ENCODE measurements around the gene TSPO. TPM values are rescaled to one million over a fixed set of nuclear protein-coding genes. Genes with fewer than 3 reads are reported as not detected.
A peak's percentile ranks its signal among the peaks of the same experiment; 100 is the strongest.

The TSPO gene
- total and polyA plus RNA-seq, 7 experiments from 2014 or later = 56.1 to 357 (median 102) TPM

- H3K9me3 ChIP-seq (ENCODE audit: control insufficient read depth in 2 of 3, low read length in 3 of 3) = no peaks in the 10 kb centered on the region
- ChIA-PET POLR2A (interaction anchor here (1.5 to 1.7 kb wide), 2 partner anchors 22 to 25 kb away, joined by 4 to 5 read pairs; partner anchors contain the start of gene TTLL12), CTCF (no interaction called here)
- no peaks in the 10 kb centered on the region for H3K27me3 Mint-ChIP-seq
- no peak overlapping the region for H3K4me3 ChIP-seq (ENCODE audit: low read length)
- no peak overlapping the region for H3K4me3 Mint-ChIP-seq
- no peaks in the 10 kb centered on the region for H3K4me1 ChIP-seq (ENCODE audit: control insufficient read depth in 2 of 2, insufficient read depth in 2 of 2, low read length in 2 of 2)
- H3K27ac Mint-ChIP-seq = peak overlapping the region in 1 of 9 donors; percentile 74
- DNase-seq (no peak), ATAC-seq (no peak)
- peaks cover 0 to 4% (median 3%) of the 10 kb centered on the region in 5 donors for H3K36me3 Mint-ChIP-seq
- H3K27ac ChIP-seq (ENCODE audit: low read depth, low read length) = no peak overlapping the region
- H3K27me3 ChIP-seq (ENCODE audit: control insufficient read depth in 2 of 2, insufficient read depth in 2 of 2, low read length in 2 of 2) = no peaks in the 10 kb centered on the region
- peaks cover 0 to 17% (median 8%) of the 10 kb centered on the region in 7 donors for H3K4me1 Mint-ChIP-seq
- intact Hi-C loops (cut with micrococcal nuclease) = no loop called here
- H3K36me3 ChIP-seq (ENCODE audit: control insufficient read depth in 2 of 3, insufficient read depth in 3 of 3, low read length in 3 of 3) = peaks cover 0 to 36% (median 4%) of the 10 kb centered on the region in 3 experiments
- no peaks in the 10 kb centered on the region for H3K9me3 Mint-ChIP-seq
Observed at GRCh38 chr22:43162412-43163150, 11.2 kb downstream of the TSPO start.

GRCh38 chr22:43163241-43163795, 12.0 kb downstream of the TSPO start:
- Histone ChIP-seq H3K27ac (ENCODE audit: low read depth, low read length) (no peak overlapping the region), H3K36me3 (ENCODE audit: control insufficient read depth in 2 of 3, insufficient read depth in 3 of 3, low read length in 3 of 3) (peaks cover 0 to 43% (median 4%) of the 10 kb centered on the region in 3 experiments), H3K4me1 (ENCODE audit: control insufficient read depth in 2 of 2, insufficient read depth in 2 of 2, low read length in 2 of 2) (no peaks in the 10 kb centered on the region), H3K27me3 (ENCODE audit: control insufficient read depth in 2 of 2, insufficient read depth in 2 of 2, low read length in 2 of 2) (no peaks in the 10 kb centered on the region), H3K9me3 (ENCODE audit: control insufficient read depth in 2 of 3, low read length in 3 of 3) (no peaks in the 10 kb centered on the region), H3K4me3 (ENCODE audit: low read length) (no peak overlapping the region)
- intact Hi-C loops (cut with micrococcal nuclease) = no loop called here
- H3K27me3 Mint-ChIP-seq = no peaks in the 10 kb centered on the region
- no peaks in the 10 kb centered on the region for H3K9me3 Mint-ChIP-seq
- peaks cover 0 to 12% (median 8%) of the 10 kb centered on the region in 7 donors for H3K4me1 Mint-ChIP-seq
- peaks cover 0 to 8% (median 4%) of the 10 kb centered on the region in 5 donors for H3K36me3 Mint-ChIP-seq
- ChIA-PET POLR2A (interaction anchor here (1.5 to 1.7 kb wide), 2 partner anchors 21 to 24 kb away, joined by 4 to 5 read pairs; partner anchors contain the start of gene TTLL12), CTCF (no interaction called here)
- DNase-seq (no peak), ATAC-seq (no peak)
- no peak overlapping the region for H3K4me3 Mint-ChIP-seq
- H3K27ac Mint-ChIP-seq = peak overlapping the region in 1 of 9 donors; percentile 47

- no peak overlapping the region for H3K27ac ChIP-seq (ENCODE audit: low read depth, low read length)
- ATAC-seq (no peak), DNase-seq (no peak)
- Mint-ChIP-seq H3K27me3 (no peaks in the 10 kb centered on the region), H3K9me3 (no peaks in the 10 kb centered on the region), H3K4me1 (peaks cover 0 to 8% (median 6%) of the 10 kb centered on the region in 7 donors), H3K27ac (peak overlapping the region in 1 of 9 donors; percentile 88), H3K36me3 (peaks cover 0 to 8% (median 4%) of the 10 kb centered on the region in 5 donors), H3K4me3 (no peak overlapping the region)
- ChIA-PET CTCF (no interaction called here), POLR2A (no interaction called here)
- H3K27me3 ChIP-seq (ENCODE audit: control insufficient read depth in 2 of 2, insufficient read depth in 2 of 2, low read length in 2 of 2) = no peaks in the 10 kb centered on the region
- H3K9me3 ChIP-seq (ENCODE audit: control insufficient read depth in 2 of 3, low read length in 3 of 3) = no peaks in the 10 kb centered on the region
- H3K36me3 ChIP-seq (ENCODE audit: control insufficient read depth in 2 of 3, insufficient read depth in 3 of 3, low read length in 3 of 3) = peaks cover 0 to 51% (median 4%) of the 10 kb centered on the region in 3 experiments
- no peaks in the 10 kb centered on the region for H3K4me1 ChIP-seq (ENCODE audit: control insufficient read depth in 2 of 2, insufficient read depth in 2 of 2, low read length in 2 of 2)
- no peak overlapping the region for H3K4me3 ChIP-seq (ENCODE audit: low read length)
- intact Hi-C loops (cut with micrococcal nuclease) = no loop called here
Observed at GRCh38 chr22:43164636-43165035, 13.3 kb downstream of the TSPO start.

GRCh38 chr22:43166132-43166930, 15.0 kb downstream of the TSPO start:
- ChIA-PET POLR2A (no interaction called here), CTCF (interaction anchor here (0.6 kb wide), 1 partner anchor 19 kb away, joined by 4 read pairs; no protein-coding TSS in a partner anchor)
- Histone ChIP-seq H3K4me1 (ENCODE audit: control insufficient read depth in 2 of 2, insufficient read depth in 2 of 2, low read length in 2 of 2) (no peaks in the 10 kb centered on the region), H3K27me3 (ENCODE audit: control insufficient read depth in 2 of 2, insufficient read depth in 2 of 2, low read length in 2 of 2) (no peaks in the 10 kb centered on the region), H3K9me3 (ENCODE audit: control insufficient read depth in 2 of 3, low read length in 3 of 3) (no peaks in the 10 kb centered on the region), H3K27ac (ENCODE audit: low read depth, low read length) (no peak overlapping the region), H3K4me3 (ENCODE audit: low read length) (no peak overlapping the region), H3K36me3 (ENCODE audit: control insufficient read depth in 2 of 3, insufficient read depth in 3 of 3, low read length in 3 of 3) (peaks cover 0 to 52% (median 0%) of the 10 kb centered on the region in 3 experiments)
- no peak for ATAC-seq
- Mint-ChIP-seq H3K4me3 (no peak overlapping the region), H3K36me3 (peaks cover 0 to 8% (median 3%) of the 10 kb centered on the region in 5 donors), H3K27me3 (no peaks in the 10 kb centered on the region), H3K9me3 (no peaks in the 10 kb centered on the region), H3K27ac (no peak overlapping the region), H3K4me1 (peaks cover 4 to 8% (median 6%) of the 10 kb centered on the region in 7 donors)
- no peak for DNase-seq
- intact Hi-C loops (cut with micrococcal nuclease) = no loop called here

- ChIA-PET CTCF (interaction anchor here (0.6 kb wide), 1 partner anchor 20 kb away, joined by 4 read pairs; no protein-coding TSS in a partner anchor), POLR2A (no interaction called here)
- DNase-seq (no peak), ATAC-seq (no peak)
- Histone ChIP-seq H3K9me3 (ENCODE audit: control insufficient read depth in 2 of 3, low read length in 3 of 3) (no peaks in the 10 kb centered on the region), H3K27me3 (ENCODE audit: control insufficient read depth in 2 of 2, insufficient read depth in 2 of 2, low read length in 2 of 2) (no peaks in the 10 kb centered on the region), H3K4me1 (ENCODE audit: control insufficient read depth in 2 of 2, insufficient read depth in 2 of 2, low read length in 2 of 2) (no peaks in the 10 kb centered on the region), H3K36me3 (ENCODE audit: control insufficient read depth in 2 of 3, insufficient read depth in 3 of 3, low read length in 3 of 3) (peaks cover 0 to 59% (median 0%) of the 10 kb centered on the region in 3 experiments), H3K27ac (ENCODE audit: low read depth, low read length) (no peak overlapping the region), H3K4me3 (ENCODE audit: low read length) (no peak overlapping the region)
- Mint-ChIP-seq H3K9me3 (no peaks in the 10 kb centered on the region), H3K27me3 (no peaks in the 10 kb centered on the region), H3K36me3 (peaks cover 0 to 8% (median 3%) of the 10 kb centered on the region in 5 donors), H3K4me3 (no peak overlapping the region), H3K27ac (no peak overlapping the region), H3K4me1 (peaks cover 4 to 8% (median 6%) of the 10 kb centered on the region in 7 donors)
- intact Hi-C loops (cut with micrococcal nuclease) = no loop called here
Observed at GRCh38 chr22:43167001-43167589, 15.7 kb downstream of the TSPO start.
